GM13976 (cell line): Measurements from ENCODE around the gene THAP5.

Experiments used
- DNase-seq: peaks from one replicate; pipeline ENCODE4 v3.0.0; 2012; ENCODE audit warnings: low spot score
- in situ Hi-C: fragments of 300-500 bp; cut with MboI; formaldehyde crosslinking; loops from one replicate; pipeline ENCODE4 v1.12.0; 2022; ENCODE audit warnings: low sequenced_read_pairs, mixed read lengths, inconsistent platforms; ENCODE audit not compliant: unreplicated experiment
- TF ChIP-seq, protein P1 (sequence below): IDR thresholded peaks from 2 replicates; pipeline ENCODE4 v1.5.1; 2012; ENCODE audit warnings: borderline replicate concordance, mild to moderate bottlenecking; ENCODE audit not compliant: insufficient read depth; ENCODE audit errors: extremely low read depth, missing control alignments, control extremely low read depth

The THAP5 gene

DNA sequence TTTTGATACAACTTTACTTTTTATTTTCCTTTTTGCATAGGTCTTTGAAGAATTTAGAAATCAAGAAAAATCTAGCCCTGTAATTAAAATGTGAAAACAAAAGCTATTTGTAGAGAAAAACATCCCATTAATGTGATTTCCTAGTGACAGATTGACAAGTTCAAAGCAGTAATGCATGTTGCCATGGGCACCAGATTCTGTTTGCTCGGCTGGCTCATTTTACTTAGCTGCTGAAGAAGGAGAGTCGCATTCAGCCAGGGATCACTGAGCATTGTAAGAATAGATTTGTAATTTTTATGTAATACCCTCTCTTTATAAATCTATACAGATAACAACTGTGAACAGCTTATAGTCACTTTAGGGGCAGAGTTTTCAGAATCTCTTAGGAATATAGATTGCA lies 28.6 kb upstream of the THAP5 start:
- no peak for DNase-seq
- TF ChIP-seq, protein P1, sequence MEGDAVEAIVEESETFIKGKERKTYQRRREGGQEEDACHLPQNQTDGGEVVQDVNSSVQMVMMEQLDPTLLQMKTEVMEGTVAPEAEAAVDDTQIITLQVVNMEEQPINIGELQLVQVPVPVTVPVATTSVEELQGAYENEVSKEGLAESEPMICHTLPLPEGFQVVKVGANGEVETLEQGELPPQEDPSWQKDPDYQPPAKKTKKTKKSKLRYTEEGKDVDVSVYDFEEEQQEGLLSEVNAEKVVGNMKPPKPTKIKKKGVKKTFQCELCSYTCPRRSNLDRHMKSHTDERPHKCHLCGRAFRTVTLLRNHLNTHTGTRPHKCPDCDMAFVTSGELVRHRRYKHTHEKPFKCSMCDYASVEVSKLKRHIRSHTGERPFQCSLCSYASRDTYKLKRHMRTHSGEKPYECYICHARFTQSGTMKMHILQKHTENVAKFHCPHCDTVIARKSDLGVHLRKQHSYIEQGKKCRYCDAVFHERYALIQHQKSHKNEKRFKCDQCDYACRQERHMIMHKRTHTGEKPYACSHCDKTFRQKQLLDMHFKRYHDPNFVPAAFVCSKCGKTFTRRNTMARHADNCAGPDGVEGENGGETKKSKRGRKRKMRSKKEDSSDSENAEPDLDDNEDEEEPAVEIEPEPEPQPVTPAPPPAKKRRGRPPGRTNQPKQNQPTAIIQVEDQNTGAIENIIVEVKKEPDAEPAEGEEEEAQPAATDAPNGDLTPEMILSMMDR: no peak
- in situ Hi-C loops: no loop called here

DNA sequence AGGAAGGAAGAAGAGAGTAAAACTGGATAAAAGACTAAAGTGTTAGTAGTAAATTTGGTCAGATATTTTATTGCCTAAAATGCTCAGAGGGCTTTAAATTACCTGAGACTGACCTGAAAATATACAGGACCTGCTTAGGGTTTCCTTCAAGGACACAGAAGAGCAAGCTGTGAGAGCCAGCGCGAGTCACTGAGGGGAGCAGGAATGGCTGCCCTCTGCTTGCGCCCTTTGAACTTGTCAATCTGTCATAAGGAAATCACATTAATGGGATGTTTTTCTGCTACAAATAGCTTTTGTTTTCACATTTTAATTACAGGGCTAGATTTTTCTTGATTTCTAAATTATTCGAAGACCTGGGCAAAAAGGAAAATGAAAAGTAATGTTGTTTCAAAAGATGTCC lies 27.1 kb upstream of the THAP5 start:
- in situ Hi-C loops: no loop called here
- DNase-seq: no peak
- TF ChIP-seq, protein P1: no peak

DNA sequence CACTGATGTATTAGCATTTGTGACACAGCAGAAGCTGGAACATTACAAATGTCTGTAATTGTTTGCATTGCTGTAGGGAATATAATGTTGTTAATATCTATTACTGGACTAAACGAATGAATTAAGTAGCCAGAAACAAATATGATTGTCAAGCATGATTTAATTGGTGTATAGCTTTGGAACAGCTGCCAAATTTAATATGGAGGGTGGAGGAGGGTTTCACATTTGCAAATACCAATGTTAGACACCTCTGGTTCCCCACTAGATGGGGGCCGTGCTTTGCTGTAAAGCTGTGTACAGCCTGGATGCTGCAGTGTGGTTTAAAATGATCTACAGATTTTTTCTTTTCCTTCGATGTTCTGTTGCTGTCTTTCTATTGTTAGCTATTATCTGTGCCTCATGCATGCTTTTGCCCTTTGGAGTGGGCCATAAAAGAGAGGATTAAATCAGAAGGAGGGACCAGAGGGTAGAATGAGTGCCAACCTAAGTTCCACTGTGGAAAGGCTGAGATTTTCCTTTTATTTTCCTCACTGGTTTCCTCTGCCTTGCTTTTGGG lies 23.2 kb upstream of the THAP5 start:
- no peak for DNase-seq
- in situ Hi-C loops: no loop called here
- TF ChIP-seq, protein P1: no peak

DNA sequence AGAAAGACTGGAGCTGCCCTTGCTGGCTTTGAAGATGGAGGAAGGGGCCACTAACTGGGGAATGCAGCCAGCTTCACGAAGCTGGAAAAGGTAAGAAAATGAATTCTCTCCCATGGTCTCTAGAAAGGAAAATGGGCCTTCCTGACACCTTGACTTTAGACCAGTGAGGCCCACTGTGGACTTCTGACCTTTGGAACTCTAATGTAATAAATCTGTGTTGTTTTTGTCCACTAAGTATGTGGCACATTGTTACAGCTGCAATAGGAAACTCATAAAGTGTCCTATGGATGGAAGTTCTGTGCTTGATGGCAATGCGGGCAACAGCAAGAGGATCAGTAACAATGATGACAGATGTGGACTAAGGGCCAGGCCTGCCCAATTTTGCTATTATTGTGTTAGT lies 21.1 kb upstream of the THAP5 start:
- TF ChIP-seq, protein P1: no peak
- in situ Hi-C loops: no loop called here
- DNase-seq: no peak

DNA sequence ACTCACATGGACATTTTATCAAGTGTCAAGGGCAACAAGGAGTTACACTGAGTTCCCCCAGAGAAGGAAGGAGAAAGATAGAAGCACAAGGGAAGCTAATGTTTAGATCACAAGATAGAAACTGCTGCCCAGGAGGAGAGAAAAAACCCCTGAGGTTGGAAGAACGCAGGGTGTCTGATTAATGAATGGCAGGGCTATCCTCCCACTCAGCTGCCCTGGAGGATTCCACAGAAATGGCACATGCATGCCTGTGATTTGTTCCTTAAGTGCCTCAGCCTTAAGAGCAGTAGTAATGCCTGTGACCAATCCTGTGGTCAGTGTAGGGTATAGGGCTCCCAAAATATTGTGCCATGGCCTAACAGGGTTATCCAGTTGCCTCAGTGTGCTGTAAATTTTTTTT lies 20.4 kb upstream of the THAP5 start:
- in situ Hi-C loops: no loop called here
- TF ChIP-seq, protein P1: no peak
- no peak for DNase-seq

DNA sequence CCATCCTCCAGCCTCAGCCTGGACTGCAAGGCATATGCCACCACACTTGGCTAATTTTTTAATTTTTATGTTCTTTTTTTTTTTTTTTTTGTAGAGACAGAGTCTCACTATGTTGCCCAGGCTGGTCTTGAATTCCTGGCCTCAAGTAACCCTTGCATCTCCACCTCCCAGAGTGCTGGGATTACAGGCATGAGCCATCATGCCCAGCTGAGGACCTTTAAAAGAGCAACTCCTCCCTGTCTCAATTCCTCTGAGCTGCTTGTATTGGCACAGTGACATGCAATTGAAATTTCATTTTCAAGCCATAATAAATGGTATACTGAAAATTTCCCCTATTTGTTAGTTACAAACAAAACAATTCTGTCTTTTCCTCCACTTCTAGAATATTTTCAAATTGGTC lies 19.7 kb upstream of the THAP5 start:
- in situ Hi-C loops: no loop called here
- TF ChIP-seq, protein P1: no peak
- DNase-seq: no peak
